Loucy (cell line): Measurements from ENCODE around the gene PBX1.

ENCODE experiments used
- EZH2phosphoT487 ChIP-seq: fragments of 200-600 bp; IDR thresholded peaks from 2 replicates; pipeline ENCODE4 v1.6.1; 2018; ENCODE audit warnings: antibody characterized with exemption, mild to moderate bottlenecking, moderate library complexity, borderline replicate concordance
- TF ChIP-seq, protein P1 (sequence below): fragments of 200-600 bp; sonication (generic); conservative IDR thresholded peaks from 2 replicates; pipeline ENCODE4 v1.5.1; 2014; ENCODE audit warnings: mild to moderate bottlenecking, antibody characterized with exemption, low read length

DNA sequence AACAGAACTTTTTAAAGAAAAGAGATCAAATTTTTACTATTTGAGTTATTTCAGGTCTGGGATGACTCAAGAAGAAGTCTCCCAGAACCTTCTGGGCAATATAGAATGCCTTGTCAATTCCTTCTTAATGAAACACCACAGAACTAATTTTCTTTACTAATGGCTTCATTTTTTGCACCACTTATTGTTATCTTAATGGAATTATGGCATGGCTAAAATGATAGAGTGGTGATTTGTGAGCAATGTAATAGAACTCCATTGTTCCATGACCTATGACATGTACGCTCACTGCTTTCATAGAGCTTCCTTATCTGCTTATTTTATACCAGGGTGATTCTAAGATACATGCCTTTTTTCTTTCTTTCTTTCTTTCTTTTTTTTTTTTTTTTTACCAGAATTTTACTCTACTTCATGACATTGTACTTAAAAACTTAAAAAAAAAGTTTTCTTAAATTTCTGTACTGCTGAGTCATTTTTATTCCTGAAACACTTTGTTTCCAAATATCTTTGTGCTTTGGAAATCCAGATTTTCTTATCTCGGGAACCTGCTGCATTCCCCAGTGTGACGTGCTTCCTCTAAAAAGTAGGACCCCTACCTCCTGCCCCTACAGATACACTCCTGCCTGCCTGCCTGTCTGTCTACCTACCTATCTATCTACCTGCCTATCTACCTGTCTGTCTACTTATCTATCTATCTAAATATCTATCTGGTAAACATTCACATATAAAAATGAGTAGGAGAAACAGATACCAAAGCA, 284.9 kb downstream of the PBX1 start:
- TF ChIP-seq, protein P1, sequence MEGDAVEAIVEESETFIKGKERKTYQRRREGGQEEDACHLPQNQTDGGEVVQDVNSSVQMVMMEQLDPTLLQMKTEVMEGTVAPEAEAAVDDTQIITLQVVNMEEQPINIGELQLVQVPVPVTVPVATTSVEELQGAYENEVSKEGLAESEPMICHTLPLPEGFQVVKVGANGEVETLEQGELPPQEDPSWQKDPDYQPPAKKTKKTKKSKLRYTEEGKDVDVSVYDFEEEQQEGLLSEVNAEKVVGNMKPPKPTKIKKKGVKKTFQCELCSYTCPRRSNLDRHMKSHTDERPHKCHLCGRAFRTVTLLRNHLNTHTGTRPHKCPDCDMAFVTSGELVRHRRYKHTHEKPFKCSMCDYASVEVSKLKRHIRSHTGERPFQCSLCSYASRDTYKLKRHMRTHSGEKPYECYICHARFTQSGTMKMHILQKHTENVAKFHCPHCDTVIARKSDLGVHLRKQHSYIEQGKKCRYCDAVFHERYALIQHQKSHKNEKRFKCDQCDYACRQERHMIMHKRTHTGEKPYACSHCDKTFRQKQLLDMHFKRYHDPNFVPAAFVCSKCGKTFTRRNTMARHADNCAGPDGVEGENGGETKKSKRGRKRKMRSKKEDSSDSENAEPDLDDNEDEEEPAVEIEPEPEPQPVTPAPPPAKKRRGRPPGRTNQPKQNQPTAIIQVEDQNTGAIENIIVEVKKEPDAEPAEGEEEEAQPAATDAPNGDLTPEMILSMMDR: no peak
- no peak for TF ChIP-seq EZH2phosphoT487
